CD14-positive monocyte (primary cell): Measurements from ENCODE around the gene TSEN54. TPM values are rescaled to one million over a fixed set of nuclear protein-coding genes. Genes with fewer than 3 reads are reported as not detected.

Experiments
- DNase-seq, 3 donors: peaks; one replicate each; pipeline ENCODE4 v3.0.0-alpha.2; 2011 to 2022
- H2AFZ ChIP-seq: 2 replicates; pipeline ENCODE4 v1.6.0; 2012; ENCODE audit warnings: mild to moderate bottlenecking, low read depth, low read length, inconsistent platforms; ENCODE audit not compliant: insufficient read depth, poor library complexity, severe bottlenecking
- H3K27ac ChIP-seq, 2 donors: 1 replicate in 1 of 2; 2 replicates in 1 of 2; pipeline ENCODE4 v1.5.1; 2012 to 2013; ENCODE audit warnings: low read length in 2 of 2, control low read depth in 1 of 2, inconsistent platforms in 1 of 2, low read depth in 1 of 2, mild to moderate bottlenecking in 1 of 2
- H3K27me3 ChIP-seq, 2 donors: one replicate each; pipeline versions ENCODE4 v1.6.0 to v1.6.1; 2011 to 2013; ENCODE audit warnings: low read length in 2 of 2; ENCODE audit not compliant: control insufficient read depth in 2 of 2, insufficient read depth in 2 of 2
- H3K36me3 ChIP-seq, 2 donors: replicated peaks in 1 of 2; 1 replicate in 1 of 2; 2 replicates in 1 of 2; pipeline versions ENCODE4 v1.5.1 to v1.6.1; 2012 to 2013; ENCODE audit warnings: low read length in 2 of 2, control low read depth in 1 of 2, inconsistent platforms in 1 of 2, mild to moderate bottlenecking in 1 of 2; ENCODE audit not compliant: insufficient read depth in 2 of 2, control insufficient read depth in 1 of 2
- H3K4me1 ChIP-seq, 2 donors: 1 replicate in 1 of 2; 2 replicates in 1 of 2; pipeline versions ENCODE4 v1.5.1 to v1.6.1; 2012 to 2013; ENCODE audit warnings: low read length in 2 of 2, control low read depth in 1 of 2, inconsistent platforms in 1 of 2, mild to moderate bottlenecking in 1 of 2, moderate library complexity in 1 of 2; ENCODE audit not compliant: insufficient read depth in 2 of 2, control insufficient read depth in 1 of 2
- H3K4me2 ChIP-seq: replicated peaks from 2 replicates; pipeline ENCODE3; 2012; ENCODE audit warnings: low read length, moderate library complexity, mild to moderate bottlenecking; ENCODE audit not compliant: poor library complexity, severe bottlenecking; ENCODE audit errors: extremely low read depth
- H3K4me3 ChIP-seq, 3 experiments: fragments of 200-600 bp in 1 of 3; sonication (generic) in 1 of 3; replicated peaks in 1 of 3; 1 replicate in 2 of 3; 2 replicates in 1 of 3; pipeline ENCODE4 v1.5.1; 2011 to 2013; ENCODE audit warnings: low read length in 3 of 3, mild to moderate bottlenecking in 3 of 3, control low read depth in 2 of 3, low read depth in 2 of 3, inconsistent platforms in 1 of 3, moderate library complexity in 1 of 3
- H3K79me2 ChIP-seq: 2 replicates; pipeline ENCODE4 v1.6.0; 2012; ENCODE audit warnings: mild to moderate bottlenecking, control low read depth, inconsistent platforms, low read length, moderate library complexity; ENCODE audit not compliant: insufficient read depth
- H3K9ac ChIP-seq: 2 replicates; pipeline ENCODE4 v1.6.0; 2017; ENCODE audit warnings: low read length, mild to moderate bottlenecking; ENCODE audit not compliant: insufficient read depth, poor library complexity, severe bottlenecking
- H3K9me3 ChIP-seq, 2 donors: replicated peaks in 1 of 2; 1 replicate in 1 of 2; 2 replicates in 1 of 2; pipeline versions ENCODE4 v1.5.1 to v1.6.1; 2012 to 2013; ENCODE audit warnings: low read length in 2 of 2, control low read depth in 1 of 2; ENCODE audit not compliant: control insufficient read depth in 1 of 2, insufficient read depth in 1 of 2
- H4K20me1 ChIP-seq: 2 replicates; pipeline ENCODE4 v1.6.0; 2012; ENCODE audit warnings: mild to moderate bottlenecking, low read length, control low read depth, moderate library complexity; ENCODE audit not compliant: insufficient read depth
- H3K27ac Mint-ChIP-seq, 7 donors: one replicate each; pipeline ENCODE4 v1.8.0; 2020; ENCODE audit warnings: mild to moderate bottlenecking in 7 of 7, mixed read lengths in 7 of 7, moderate library complexity in 6 of 7, inconsistent platforms in 2 of 7
- H3K27me3 Mint-ChIP-seq, 3 donors: one replicate each; pipeline ENCODE4 v1.8.0; 2021 to 2022; ENCODE audit warnings: low read depth in 3 of 3, mild to moderate bottlenecking in 3 of 3, mixed read lengths in 3 of 3, moderate library complexity in 3 of 3, inconsistent platforms in 1 of 3
- H3K36me3 Mint-ChIP-seq, 2 donors: one replicate each; pipeline ENCODE4 v1.8.0; 2020; ENCODE audit warnings: mixed read lengths in 2 of 2, inconsistent platforms in 1 of 2, mild to moderate bottlenecking in 1 of 2
- H3K4me1 Mint-ChIP-seq: one replicate; pipeline ENCODE4 v1.8.0; 2020; ENCODE audit warnings: mild to moderate bottlenecking, mixed read lengths
- H3K4me3 Mint-ChIP-seq, 2 donors: one replicate each; pipeline ENCODE4 v1.8.0; 2020; ENCODE audit warnings: mild to moderate bottlenecking in 2 of 2, mixed read lengths in 2 of 2, moderate library complexity in 1 of 2
- H3K9me3 Mint-ChIP-seq, 7 donors: one replicate each; pipeline ENCODE4 v1.8.0; 2020 to 2022; ENCODE audit warnings: mixed read lengths in 7 of 7, mild to moderate bottlenecking in 6 of 7, moderate library complexity in 6 of 7, inconsistent platforms in 2 of 7
- CTCF ChIP-seq: fragments of 200-600 bp; IDR thresholded peaks from one replicate; pipeline ENCODE4 v1.8.0; 2022; ENCODE audit warnings: antibody characterized with exemption, mild to moderate bottlenecking
- WGBS: methylation state at CpG from one replicate; pipeline ENCODE4 v1.1.5; 2013; ENCODE audit warnings: missing lambda C conversion rate; ENCODE audit not compliant: insufficient coverage; 5-methylcytosine and 5-hydroxymethylcytosine counted together
- intact Hi-C, 2 donors: fragments of 100-400 bp; cut with micrococcal nuclease; formaldehyde crosslinking; loops; one replicate each; pipeline versions ENCODE4 v1.15.0 to v1.15.1; 2023
- polyA plus RNA-seq, 3 donors: library from polyadenylated mRNA; depleted of rRNA in 1 of 3; unstranded in 2 of 3; stranded (reverse) in 1 of 3; fragments of 300-500 nt in 2 of 3; fragments of >200 nt in 1 of 3; fragmentation: Illumina TruSeq in 2 of 3; gene quantifications; 1 replicate in 2 of 3; 2 replicates in 1 of 3; pipeline ENCODE4 v1.2.3, GENCODE V29; 2012 to 2021

TSEN54 gene
- polyA plus RNA-seq, 3 donors = 10.3 to 13.6 (median 11.8) TPM

- Mint-ChIP-seq H3K4me3 (no peak overlapping the region), H3K9me3 (peaks cover 0 to 2% (median 0%) of the 10 kb centered on the region in 7 donors), H3K4me1 (peaks cover 25% of the 10 kb centered on the region), H3K27me3 (peaks cover 0 to 4% (median 2%) of the 10 kb centered on the region in 3 donors), H3K27ac (peak overlapping the region in 2 of 7 donors; percentile 26 to 60), H3K36me3 (peaks cover 40 to 74% of the 10 kb centered on the region in 2 donors)
- no peak for DNase-seq
- no peak overlapping the region for H3K27ac ChIP-seq
- H3K36me3 ChIP-seq = peaks cover 48% of the 10 kb centered on the region in 2 donors
- H4K20me1 ChIP-seq = no peaks in the 10 kb centered on the region
- no peak overlapping the region for H3K9ac ChIP-seq
- H3K79me2 ChIP-seq = peaks cover 5% of the 10 kb centered on the region
- intact Hi-C loops = loop anchor here in 1 of 2 donors (5.0 kb wide), 1 partner anchor 62 kb away; no protein-coding TSS in a partner anchor
- TF ChIP-seq CTCF = no peak
- no peaks in the 10 kb centered on the region for H3K27me3 ChIP-seq
- no peaks in the 10 kb centered on the region for H3K9me3 ChIP-seq
- no peak overlapping the region for H2AFZ ChIP-seq
- peaks cover 28% of the 10 kb centered on the region in 2 donors for H3K4me1 ChIP-seq
- no peak overlapping the region for H3K4me2 ChIP-seq
- H3K4me3 ChIP-seq = no peak overlapping the region
- WGBS = 86% methylated on average over 8 of the region's 14 CpGs
Measured at GRCh38 chr17:75489511-75489955, 26.8 kb upstream of the TSEN54 start.

GRCh38 chr17:75490173-75490743 is 26.1 kb upstream of the TSEN54 start:
- no peak for TF ChIP-seq CTCF
- no peak overlapping the region for H3K4me3 ChIP-seq
- H3K27me3 ChIP-seq = no peaks in the 10 kb centered on the region
- no peak overlapping the region for H3K4me3 Mint-ChIP-seq
- H3K9ac ChIP-seq = no peak overlapping the region
- no peak overlapping the region for H3K27ac ChIP-seq
- H3K27ac Mint-ChIP-seq = peak overlapping the region in 1 of 7 donors; percentile 37
- H3K9me3 Mint-ChIP-seq = peaks cover 0 to 2% (median 0%) of the 10 kb centered on the region in 7 donors
- no peak overlapping the region for H2AFZ ChIP-seq
- no peak overlapping the region for H3K4me2 ChIP-seq
- no peaks in the 10 kb centered on the region for H3K9me3 ChIP-seq
- H3K4me1 Mint-ChIP-seq = peaks cover 25% of the 10 kb centered on the region
- peaks cover 5% of the 10 kb centered on the region for H3K79me2 ChIP-seq
- H4K20me1 ChIP-seq = no peaks in the 10 kb centered on the region
- intact Hi-C loops = no loop called here
- peaks cover 44 to 78% of the 10 kb centered on the region in 2 donors for H3K36me3 Mint-ChIP-seq
- no peak for DNase-seq
- WGBS = 94% methylated on average over 14 of the region's 14 CpGs
- H3K36me3 ChIP-seq = peaks cover 55% of the 10 kb centered on the region in 2 donors
- H3K4me1 ChIP-seq = peaks cover 28% of the 10 kb centered on the region in 2 donors
- H3K27me3 Mint-ChIP-seq = peaks cover 0 to 2% (median 0%) of the 10 kb centered on the region in 3 donors
